Measurements from ENCODE around the gene AMFR.

The AMFR gene

DNA sequence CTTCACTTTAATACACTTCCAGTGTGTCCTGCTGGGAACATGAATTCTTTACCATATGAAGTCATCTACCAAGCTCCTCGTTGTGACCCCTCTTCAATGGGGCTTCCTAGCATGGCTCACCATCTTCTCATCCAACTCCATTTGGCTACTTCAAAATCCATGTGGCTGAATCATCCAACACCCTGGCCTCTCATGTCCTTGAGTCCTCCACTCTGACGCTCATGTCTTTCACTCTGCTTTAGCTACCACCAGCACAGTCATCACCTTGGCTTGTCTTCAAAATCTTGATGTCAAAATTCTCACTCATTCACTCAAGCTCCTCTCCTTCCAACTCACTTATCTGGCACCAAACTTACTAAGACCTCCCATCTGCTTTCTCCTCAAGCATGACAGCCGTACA is 35.8 kb downstream of the AMFR start (continued):
- no peak for TF ChIP-seq ZNF24 (tag by site-specific recombination; IDR thresholded peaks at IDR 0.05)
- TF ChIP-seq ZNF114 (tag by site-specific recombination; IDR thresholded peaks at IDR 0.05), result no peak
- no peak for TF ChIP-seq ZNF571 (tag by site-specific recombination; IDR thresholded peaks at IDR 0.05)

DNA sequence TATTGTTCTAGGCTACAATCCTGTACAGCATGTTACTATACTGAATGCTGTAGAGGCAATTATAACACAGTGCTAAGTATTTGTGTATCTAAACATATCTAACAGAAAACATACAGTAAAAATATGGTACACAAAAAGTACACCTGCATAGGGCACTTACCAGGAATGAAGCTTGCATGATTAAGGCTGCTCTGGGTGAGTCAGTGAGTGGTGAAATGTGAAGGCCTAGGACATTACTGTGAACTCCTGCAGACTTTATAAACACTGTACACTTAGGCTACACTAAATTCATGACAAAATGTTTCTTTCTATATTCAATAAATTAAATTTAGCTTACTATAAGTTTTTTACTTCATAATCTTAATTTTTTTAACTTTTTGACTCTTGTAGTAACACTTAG is 37.1 kb downstream of the AMFR start:
- H3K4me1 ChIP-seq (ENCODE audit: control insufficient read depth, insufficient read depth, low read length), result no peaks in the 10 kb centered on the region
- no peak overlapping the region for H3K4me3 ChIP-seq (ENCODE audit: low read depth, low read length)

DNA sequence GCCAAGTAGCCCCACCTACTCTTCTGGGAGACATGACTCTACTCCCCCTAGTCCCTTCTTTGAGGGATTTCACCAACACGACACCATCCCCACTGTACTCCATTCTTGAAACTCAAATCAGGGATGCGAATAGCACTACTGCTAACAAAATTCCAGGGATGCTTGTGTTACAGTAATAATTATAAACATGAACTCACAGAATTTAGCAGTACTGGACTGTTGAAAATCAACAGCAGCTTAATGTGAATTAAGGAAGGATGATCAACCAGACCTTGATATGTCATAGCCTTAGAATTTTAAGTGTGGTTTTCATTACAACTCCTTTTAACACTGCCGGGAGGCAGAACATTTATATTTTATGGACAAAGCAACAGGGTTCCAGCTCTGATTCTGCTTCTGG is 37.9 kb downstream of the AMFR start:
- POLR2A ChIA-PET, result no interaction called here
- CTCF ChIA-PET, result no interaction called here
- H3K36me3 ChIP-seq (ENCODE audit: control insufficient read depth in 2 of 2, insufficient read depth in 1 of 2, low read length in 2 of 2), result peaks cover 8 to 90% of the 10 kb centered on the region in 2 experiments; a peak in 2 of 3 replicates
- no peaks in the 10 kb centered on the region for H3K9me3 ChIP-seq (ENCODE audit: control insufficient read depth, insufficient read depth, low read depth, low read length)
- no peaks in the 10 kb centered on the region for H3K4me1 ChIP-seq (ENCODE audit: control insufficient read depth, insufficient read depth, low read length)
- no peak overlapping the region for H3K4me3 ChIP-seq (ENCODE audit: low read depth, low read length)
- no peak overlapping the region for H3K27ac ChIP-seq (ENCODE audit: extremely low read depth, low read depth, low read length)
- TF ChIP-seq IKZF3 (tag by site-specific recombination; IDR thresholded peaks at IDR 0.05) (no peak), ZNF701 (tag by site-specific recombination; IDR thresholded peaks at IDR 0.05) (no peak), ZSCAN5A (tag by site-specific recombination; IDR thresholded peaks at IDR 0.05) (no peak), KLF7 (tag by site-specific recombination; IDR thresholded peaks at IDR 0.05; ENCODE audit: borderline replicate concordance) (no peak), KLF8 (tag by site-specific recombination; IDR thresholded peaks at IDR 0.05) (no peak), ZXDB (tag by site-specific recombination; IDR thresholded peaks at IDR 0.05) (no peak), ZNF560 (tag by site-specific recombination; IDR thresholded peaks at IDR 0.05; ENCODE audit: borderline replicate concordance) (no peak), SALL2 (tag by site-specific recombination; IDR thresholded peaks at IDR 0.05; ENCODE audit: borderline replicate concordance) (no peak), ZNF776 (tag by site-specific recombination; IDR thresholded peaks at IDR 0.05; ENCODE audit: borderline replicate concordance) (no peak), WT1 (tag by site-specific recombination; IDR thresholded peaks at IDR 0.05) (no peak), ZNF596 (tag by site-specific recombination; IDR thresholded peaks at IDR 0.05) (no peak), ZNF548 (tag by site-specific recombination; IDR thresholded peaks at IDR 0.05) (no peak), ZNF175 (tag by site-specific recombination; IDR thresholded peaks at IDR 0.05) (no peak)
- TF ChIP-seq, protein P1, sequence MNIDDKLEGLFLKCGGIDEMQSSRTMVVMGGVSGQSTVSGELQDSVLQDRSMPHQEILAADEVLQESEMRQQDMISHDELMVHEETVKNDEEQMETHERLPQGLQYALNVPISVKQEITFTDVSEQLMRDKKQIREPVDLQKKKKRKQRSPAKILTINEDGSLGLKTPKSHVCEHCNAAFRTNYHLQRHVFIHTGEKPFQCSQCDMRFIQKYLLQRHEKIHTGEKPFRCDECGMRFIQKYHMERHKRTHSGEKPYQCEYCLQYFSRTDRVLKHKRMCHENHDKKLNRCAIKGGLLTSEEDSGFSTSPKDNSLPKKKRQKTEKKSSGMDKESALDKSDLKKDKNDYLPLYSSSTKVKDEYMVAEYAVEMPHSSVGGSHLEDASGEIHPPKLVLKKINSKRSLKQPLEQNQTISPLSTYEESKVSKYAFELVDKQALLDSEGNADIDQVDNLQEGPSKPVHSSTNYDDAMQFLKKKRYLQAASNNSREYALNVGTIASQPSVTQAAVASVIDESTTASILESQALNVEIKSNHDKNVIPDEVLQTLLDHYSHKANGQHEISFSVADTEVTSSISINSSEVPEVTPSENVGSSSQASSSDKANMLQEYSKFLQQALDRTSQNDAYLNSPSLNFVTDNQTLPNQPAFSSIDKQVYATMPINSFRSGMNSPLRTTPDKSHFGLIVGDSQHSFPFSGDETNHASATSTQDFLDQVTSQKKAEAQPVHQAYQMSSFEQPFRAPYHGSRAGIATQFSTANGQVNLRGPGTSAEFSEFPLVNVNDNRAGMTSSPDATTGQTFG (tag by site-specific recombination; IDR thresholded peaks at IDR 0.05; ENCODE audit: borderline replicate concordance), result no peak
- TF ChIP-seq, protein P2, sequence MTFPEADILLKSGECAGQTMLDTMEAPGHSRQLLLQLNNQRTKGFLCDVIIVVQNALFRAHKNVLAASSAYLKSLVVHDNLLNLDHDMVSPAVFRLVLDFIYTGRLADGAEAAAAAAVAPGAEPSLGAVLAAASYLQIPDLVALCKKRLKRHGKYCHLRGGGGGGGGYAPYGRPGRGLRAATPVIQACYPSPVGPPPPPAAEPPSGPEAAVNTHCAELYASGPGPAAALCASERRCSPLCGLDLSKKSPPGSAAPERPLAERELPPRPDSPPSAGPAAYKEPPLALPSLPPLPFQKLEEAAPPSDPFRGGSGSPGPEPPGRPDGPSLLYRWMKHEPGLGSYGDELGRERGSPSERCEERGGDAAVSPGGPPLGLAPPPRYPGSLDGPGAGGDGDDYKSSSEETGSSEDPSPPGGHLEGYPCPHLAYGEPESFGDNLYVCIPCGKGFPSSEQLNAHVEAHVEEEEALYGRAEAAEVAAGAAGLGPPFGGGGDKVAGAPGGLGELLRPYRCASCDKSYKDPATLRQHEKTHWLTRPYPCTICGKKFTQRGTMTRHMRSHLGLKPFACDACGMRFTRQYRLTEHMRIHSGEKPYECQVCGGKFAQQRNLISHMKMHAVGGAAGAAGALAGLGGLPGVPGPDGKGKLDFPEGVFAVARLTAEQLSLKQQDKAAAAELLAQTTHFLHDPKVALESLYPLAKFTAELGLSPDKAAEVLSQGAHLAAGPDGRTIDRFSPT (tag by site-specific recombination; IDR thresholded peaks at IDR 0.05), result no peak
- TF ChIP-seq, protein P3, sequence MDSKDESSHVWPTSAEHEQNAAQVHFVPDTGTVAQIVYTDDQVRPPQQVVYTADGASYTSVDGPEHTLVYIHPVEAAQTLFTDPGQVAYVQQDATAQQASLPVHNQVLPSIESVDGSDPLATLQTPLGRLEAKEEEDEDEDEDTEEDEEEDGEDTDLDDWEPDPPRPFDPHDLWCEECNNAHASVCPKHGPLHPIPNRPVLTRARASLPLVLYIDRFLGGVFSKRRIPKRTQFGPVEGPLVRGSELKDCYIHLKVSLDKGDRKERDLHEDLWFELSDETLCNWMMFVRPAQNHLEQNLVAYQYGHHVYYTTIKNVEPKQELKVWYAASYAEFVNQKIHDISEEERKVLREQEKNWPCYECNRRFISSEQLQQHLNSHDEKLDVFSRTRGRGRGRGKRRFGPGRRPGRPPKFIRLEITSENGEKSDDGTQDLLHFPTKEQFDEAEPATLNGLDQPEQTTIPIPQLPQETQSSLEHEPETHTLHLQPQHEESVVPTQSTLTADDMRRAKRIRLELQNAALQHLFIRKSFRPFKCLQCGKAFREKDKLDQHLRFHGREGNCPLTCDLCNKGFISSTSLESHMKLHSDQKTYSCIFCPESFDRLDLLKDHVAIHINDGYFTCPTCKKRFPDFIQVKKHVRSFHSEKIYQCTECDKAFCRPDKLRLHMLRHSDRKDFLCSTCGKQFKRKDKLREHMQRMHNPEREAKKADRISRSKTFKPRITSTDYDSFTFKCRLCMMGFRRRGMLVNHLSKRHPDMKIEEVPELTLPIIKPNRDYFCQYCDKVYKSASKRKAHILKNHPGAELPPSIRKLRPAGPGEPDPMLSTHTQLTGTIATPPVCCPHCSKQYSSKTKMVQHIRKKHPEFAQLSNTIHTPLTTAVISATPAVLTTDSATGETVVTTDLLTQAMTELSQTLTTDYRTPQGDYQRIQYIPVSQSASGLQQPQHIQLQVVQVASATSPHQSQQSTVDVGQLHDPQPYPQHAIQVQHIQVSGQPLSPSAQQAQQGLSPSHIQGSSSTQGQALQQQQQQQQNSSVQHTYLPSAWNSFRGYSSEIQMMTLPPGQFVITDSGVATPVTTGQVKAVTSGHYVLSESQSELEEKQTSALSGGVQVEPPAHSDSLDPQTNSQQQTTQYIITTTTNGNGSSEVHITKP (tag by site-specific recombination; IDR thresholded peaks at IDR 0.05), result no peak
- TF ChIP-seq, protein P4, sequence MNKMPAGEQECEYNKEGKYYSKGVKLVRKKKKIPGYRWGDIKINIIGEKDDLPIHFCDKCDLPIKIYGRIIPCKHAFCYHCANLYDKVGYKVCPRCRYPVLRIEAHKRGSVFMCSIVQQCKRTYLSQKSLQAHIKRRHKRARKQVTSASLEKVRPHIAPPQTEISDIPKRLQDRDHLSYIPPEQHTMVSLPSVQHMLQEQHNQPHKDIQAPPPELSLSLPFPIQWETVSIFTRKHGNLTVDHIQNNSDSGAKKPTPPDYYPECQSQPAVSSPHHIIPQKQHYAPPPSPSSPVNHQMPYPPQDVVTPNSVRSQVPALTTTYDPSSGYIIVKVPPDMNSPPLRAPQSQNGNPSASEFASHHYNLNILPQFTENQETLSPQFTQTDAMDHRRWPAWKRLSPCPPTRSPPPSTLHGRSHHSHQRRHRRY (tag by site-specific recombination; IDR thresholded peaks at IDR 0.05), result no peak
- TF ChIP-seq, protein P5, sequence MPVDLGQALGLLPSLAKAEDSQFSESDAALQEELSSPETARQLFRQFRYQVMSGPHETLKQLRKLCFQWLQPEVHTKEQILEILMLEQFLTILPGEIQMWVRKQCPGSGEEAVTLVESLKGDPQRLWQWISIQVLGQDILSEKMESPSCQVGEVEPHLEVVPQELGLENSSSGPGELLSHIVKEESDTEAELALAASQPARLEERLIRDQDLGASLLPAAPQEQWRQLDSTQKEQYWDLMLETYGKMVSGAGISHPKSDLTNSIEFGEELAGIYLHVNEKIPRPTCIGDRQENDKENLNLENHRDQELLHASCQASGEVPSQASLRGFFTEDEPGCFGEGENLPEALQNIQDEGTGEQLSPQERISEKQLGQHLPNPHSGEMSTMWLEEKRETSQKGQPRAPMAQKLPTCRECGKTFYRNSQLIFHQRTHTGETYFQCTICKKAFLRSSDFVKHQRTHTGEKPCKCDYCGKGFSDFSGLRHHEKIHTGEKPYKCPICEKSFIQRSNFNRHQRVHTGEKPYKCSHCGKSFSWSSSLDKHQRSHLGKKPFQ (tag by site-specific recombination; IDR thresholded peaks at IDR 0.05), result no peak

More for the DNA sequence above, 37.1 kb downstream of the AMFR start:
- POLR2A ChIA-PET, result no interaction called here
- Histone ChIP-seq H3K36me3 (ENCODE audit: control insufficient read depth in 2 of 2, insufficient read depth in 1 of 2, low read length in 2 of 2) (peaks cover 8 to 82% of the 10 kb centered on the region in 2 experiments; a peak in 2 of 3 replicates), H3K9me3 (ENCODE audit: control insufficient read depth, insufficient read depth, low read depth, low read length) (no peaks in the 10 kb centered on the region), H3K27ac (ENCODE audit: extremely low read depth, low read depth, low read length) (no peak overlapping the region)
- CTCF ChIA-PET, result interaction anchor here (0.6 to 1.2 kb wide), 4 partner anchors 32 to 496 kb away, joined by 3 to 6 read pairs (median 4); no protein-coding TSS in a partner anchor
- no peak for TF ChIP-seq ZNF610 (tag by site-specific recombination; IDR thresholded peaks at IDR 0.05; ENCODE audit: borderline replicate concordance)
